H1 (cell line): ENCODE results near the gene TBC1D10A. TPM values are rescaled to one million over a fixed set of nuclear protein-coding genes. Genes with fewer than 3 reads are reported as not detected.

Source experiments
- CTCF ChIA-PET: fragments of 300-600 bp; sonication (Branson Sonifier 250); formaldehyde crosslinking; loops from one replicate; lab custom pipeline; 2021; ENCODE audit not compliant: partially characterized antibody; lab: Charles Lee
- POLR2A ChIA-PET: fragments of 300-600 bp; sonication (Branson Sonifier 250); formaldehyde crosslinking; loops from one replicate; lab custom pipeline; 2021; ENCODE audit warnings: inconsistent platforms; ENCODE audit not compliant: partially characterized antibody; lab: Charles Lee
- DNase-seq, 2 experiments: peaks; one replicate each; pipeline versions ENCODE4 v3.0.0 to v3.0.0-alpha.2; 2010 to 2022; ENCODE audit warnings: low spot score in 2 of 2, low read depth in 1 of 2, mixed read lengths in 1 of 2
- FAIRE-seq: peaks from 2 replicates; lab custom pipeline; 2011; peaks lifted over from hg19 to GRCh38; lab: Jason Lieb, UNC
- H2AFZ ChIP-seq: 2 replicates; pipeline ENCODE4 v1.8.1; 2012; ENCODE audit warnings: low read length, inconsistent platforms
- H2AK5ac ChIP-seq: 2 replicates; pipeline ENCODE4 v1.6.1; 2013; ENCODE audit warnings: low read depth, low read length
- H2BK120ac ChIP-seq: replicated peaks from 2 replicates; pipeline ENCODE3; 2013; ENCODE audit warnings: low read depth, low read length, inconsistent platforms
- H2BK12ac ChIP-seq: 2 replicates; pipeline ENCODE4 v1.6.1; 2013; ENCODE audit warnings: low read depth, low read length
- H2BK15ac ChIP-seq: 2 replicates; pipeline ENCODE4 v1.6.1; 2013; ENCODE audit warnings: low read length
- H2BK20ac ChIP-seq: 2 replicates; pipeline ENCODE4 v1.6.1; 2013; ENCODE audit warnings: low read length
- H2BK5ac ChIP-seq: 2 replicates; pipeline ENCODE4 v1.6.1; 2013; ENCODE audit warnings: low read depth, low read length
- H3K14ac ChIP-seq: 2 replicates; pipeline ENCODE4 v1.6.1; 2013; ENCODE audit warnings: inconsistent platforms; ENCODE audit not compliant: insufficient read length
- H3K18ac ChIP-seq: 2 replicates; pipeline ENCODE4 v1.6.1; 2013; ENCODE audit warnings: low read length; ENCODE audit errors: extremely low read depth
- H3K23ac ChIP-seq: 2 replicates; pipeline ENCODE4 v1.6.1; 2013; ENCODE audit warnings: inconsistent platforms; ENCODE audit not compliant: insufficient read length
- H3K23me2 ChIP-seq: 2 replicates; pipeline ENCODE4 v1.6.1; 2013; ENCODE audit warnings: low read depth, low read length
- H3K27ac ChIP-seq: 2 replicates; pipeline ENCODE4 v1.6.1; 2011; ENCODE audit warnings: low read depth, low read length, inconsistent platforms
- H3K27me3 ChIP-seq, 4 experiments: replicated peaks in 1 of 4; 1 replicate in 1 of 4; 2 replicates in 3 of 4; pipeline versions ENCODE4 v1.6.1 to v1.8.1; 2011 to 2013; ENCODE audit warnings: low read length in 3 of 4, mild to moderate bottlenecking in 3 of 4, inconsistent platforms in 2 of 4, mixed read lengths in 2 of 4, moderate library complexity in 1 of 4; ENCODE audit not compliant: control insufficient read depth in 3 of 4, insufficient read depth in 3 of 4; ENCODE audit errors: extremely low read depth in 1 of 4
- H3K36me3 ChIP-seq, 4 experiments: 2 replicates each; pipeline versions ENCODE4 v1.6.1 to v1.8.1; 2011 to 2013; ENCODE audit warnings: mild to moderate bottlenecking in 4 of 4, low read length in 3 of 4, moderate library complexity in 2 of 4, control low read depth in 1 of 4, inconsistent platforms in 1 of 4; ENCODE audit not compliant: insufficient read depth in 4 of 4, control insufficient read depth in 2 of 4
- H3K4ac ChIP-seq: replicated peaks from 2 replicates; pipeline ENCODE3; 2013; ENCODE audit warnings: low read length, low read depth, mixed read lengths, inconsistent platforms; ENCODE audit not compliant: insufficient read length
- H3K4me1 ChIP-seq, 4 experiments: replicated peaks in 1 of 4; 1 replicate in 1 of 4; 2 replicates in 3 of 4; pipeline versions ENCODE4 v1.6.1 to v1.8.1; 2011 to 2013; ENCODE audit warnings: low read length in 3 of 4, inconsistent platforms in 2 of 4, mixed read lengths in 1 of 4; ENCODE audit not compliant: insufficient read depth in 4 of 4, control insufficient read depth in 3 of 4
- H3K4me2 ChIP-seq, 2 experiments: 2 replicates each; pipeline versions ENCODE4 v1.6.1 to v1.8.1; 2011 to 2013; ENCODE audit warnings: low read depth in 2 of 2, low read length in 2 of 2, control low read depth in 1 of 2, inconsistent platforms in 1 of 2, mild to moderate bottlenecking in 1 of 2; ENCODE audit not compliant: insufficient read depth in 1 of 2
- H3K4me3 ChIP-seq, 4 experiments: fragments of 200-600, 300-600 bp in 1 of 4; sonication (generic), shearing (Covaris generic), sonication (Bioruptor Twin) in 1 of 4; 2 replicates each; pipeline versions ENCODE4 v1.5.1 to v1.8.1; 2011 to 2016; ENCODE audit warnings: low read length in 4 of 4, low read depth in 3 of 4, control low read depth in 2 of 4, inconsistent platforms in 2 of 4, mild to moderate bottlenecking in 2 of 4, mixed read lengths in 1 of 4, moderate library complexity in 1 of 4; ENCODE audit not compliant: insufficient read depth in 2 of 4; ENCODE audit errors: extremely low read depth in 1 of 4
- H3K56ac ChIP-seq: replicated peaks from 2 replicates; pipeline ENCODE3; 2013; ENCODE audit warnings: low read depth, mild to moderate bottlenecking, mixed read lengths, low read length, inconsistent platforms; ENCODE audit not compliant: insufficient read length
- H3K79me1 ChIP-seq: 2 replicates; pipeline ENCODE4 v1.6.1; 2013; ENCODE audit warnings: low read depth, low read length, control low read depth
- H3K79me2 ChIP-seq, 2 experiments: 2 replicates each; pipeline versions ENCODE4 v1.6.1 to v1.8.1; 2012 to 2013; ENCODE audit warnings: low read length in 2 of 2, mild to moderate bottlenecking in 2 of 2, inconsistent platforms in 1 of 2; ENCODE audit not compliant: insufficient read depth in 2 of 2, control insufficient read depth in 1 of 2
- H3K9ac ChIP-seq, 4 experiments: replicated peaks in 1 of 4; 1 replicate in 1 of 4; 2 replicates in 3 of 4; pipeline versions ENCODE4 v1.6.1 to v1.8.1; 2011 to 2013; ENCODE audit warnings: low read depth in 3 of 4, low read length in 3 of 4, control low read depth in 2 of 4, mild to moderate bottlenecking in 2 of 4, moderate library complexity in 2 of 4, inconsistent platforms in 1 of 4; ENCODE audit errors: extremely low read depth in 1 of 4
- H3K9me3 ChIP-seq, 2 experiments: 2 replicates each; pipeline versions ENCODE4 v1.6.1 to v1.8.1; 2012 to 2013; ENCODE audit warnings: mild to moderate bottlenecking in 2 of 2, moderate library complexity in 2 of 2, control low read depth in 1 of 2, inconsistent platforms in 1 of 2, low read depth in 1 of 2, low read length in 1 of 2, mixed read lengths in 1 of 2; ENCODE audit not compliant: insufficient read depth in 2 of 2
- H4K20me1 ChIP-seq, 2 experiments: replicated peaks in 1 of 2; 2 replicates each; pipeline versions ENCODE3 to v1.8.1; 2011 to 2013; ENCODE audit warnings: inconsistent platforms in 2 of 2, low read length in 2 of 2, mild to moderate bottlenecking in 1 of 2; ENCODE audit not compliant: insufficient read depth in 2 of 2, control insufficient read depth in 1 of 2
- H4K5ac ChIP-seq: 2 replicates; pipeline ENCODE4 v1.6.1; 2013; ENCODE audit warnings: low read length, low read depth, mixed read lengths, inconsistent platforms; ENCODE audit not compliant: insufficient read length
- H4K8ac ChIP-seq: 2 replicates; pipeline ENCODE4 v1.8.0; 2013; ENCODE audit warnings: mild to moderate bottlenecking, moderate library complexity, low read length, inconsistent platforms; ENCODE audit not compliant: insufficient read depth; ENCODE audit errors: extremely low read depth
- H4K91ac ChIP-seq: replicated peaks from 2 replicates; pipeline ENCODE3; 2013; ENCODE audit warnings: low read length, mixed read lengths, inconsistent platforms; ENCODE audit not compliant: insufficient read length
- EZH2 ChIP-seq: fragments of 200-600 bp; sonication (generic); IDR thresholded peaks from 2 replicates; pipeline ENCODE4 v1.7.1; 2012; ENCODE audit warnings: low read depth, mild to moderate bottlenecking, moderate library complexity, low read length, inconsistent platforms; ENCODE audit not compliant: severe bottlenecking
- NANOG ChIP-seq: IDR thresholded peaks from 2 replicates; pipeline ENCODE4 v1.6.1; 2011; ENCODE audit warnings: low read length, low read depth, mild to moderate bottlenecking, inconsistent platforms; ENCODE audit not compliant: insufficient read depth, poor library complexity, severe bottlenecking
- NRF1 ChIP-seq: IDR thresholded peaks from 2 replicates; pipeline ENCODE4 v1.6.1; 2011; ENCODE audit warnings: mild to moderate bottlenecking, low read depth, low read length, improper control_type of control experiment
- POU5F1 ChIP-seq: IDR thresholded peaks from 2 replicates; pipeline ENCODE4 v1.6.1; 2011; ENCODE audit warnings: low read depth, mild to moderate bottlenecking, low read length, moderate library complexity
- RNF2 ChIP-seq: fragments of 200-900, 300-1000 bp; sonication (generic); IDR thresholded peaks from 2 replicates; pipeline ENCODE4 v1.7.1; 2016; ENCODE audit warnings: borderline replicate concordance, low read depth, mild to moderate bottlenecking, antibody characterized with exemption, low read length; ENCODE audit not compliant: poor library complexity, severe bottlenecking; ENCODE audit errors: missing control alignments
- SAP30 ChIP-seq: fragments of 300-600 bp; sonication (generic); IDR thresholded peaks from 2 replicates; pipeline ENCODE4 v1.7.1; 2012; ENCODE audit warnings: low read length, moderate library complexity, mild to moderate bottlenecking, inconsistent platforms; ENCODE audit not compliant: insufficient read depth, insufficient replicate concordance
- SP2 ChIP-seq: IDR thresholded peaks from 2 replicates; pipeline ENCODE4 v1.6.1; 2012; ENCODE audit warnings: mild to moderate bottlenecking, low read length, inconsistent platforms
- SP4 ChIP-seq: IDR thresholded peaks from 2 replicates; pipeline ENCODE4 v1.6.1; 2012; ENCODE audit warnings: low read length, inconsistent platforms
- ZNF274 ChIP-seq: IDR thresholded peaks from 2 replicates; pipeline ENCODE4 v1.7.0; 2012; ENCODE audit warnings: low read length, borderline replicate concordance; ENCODE audit errors: extremely low read depth
- WGBS, 2 experiments: shearing (Covaris generic) in 1 of 2; methylation state at CpG; one replicate each; pipeline versions ENCODE4 v1.1.6 to v1.1.7; 2013 to 2015; ENCODE audit warnings: low lambda C conversion rate in 2 of 2, mixed read lengths in 2 of 2, inconsistent platforms in 1 of 2, low coverage in 1 of 2, missing lambda C conversion rate in 1 of 2; ENCODE audit not compliant: insufficient replicate concordance in 2 of 2, insufficient coverage in 1 of 2, insufficient read length in 1 of 2; ENCODE audit errors: extremely low coverage in 1 of 2, missing lambda C conversion rate in 1 of 2; 5-methylcytosine and 5-hydroxymethylcytosine counted together
- polyA plus RNA-seq, 7 experiments: library from polyadenylated mRNA; depleted of rRNA in 3 of 7; stranded (reverse) in 5 of 7; unstranded in 2 of 7; fragments of >200 nt in 5 of 7; fragments of 200-250 nt in 2 of 7; gene quantifications; 1 replicate in 5 of 7; 2 replicates in 1 of 7; 4 replicates in 1 of 7; pipeline versions ENCODE4 v1.2.1 to v1.2.3, GENCODE V29; 2011 to 2013; ENCODE audit warnings: missing spikeins in 2 of 7, mixed read lengths in 2 of 7
- total RNA-seq: library from RNA; stranded (reverse); fragmentation: NEBNext Ultra II Directional; extraction: Animal tissue kit (Norgen Biotek cat#: 25700); gene quantifications from 2 replicates; pipeline ENCODE4 v1.2.1, GENCODE V29; 2021
- TF ChIP-seq, protein P1 (sequence below): IDR thresholded peaks from 2 replicates; pipeline ENCODE4 v1.6.1; 2011; ENCODE audit warnings: low read depth, mild to moderate bottlenecking, low read length; ENCODE audit not compliant: insufficient read depth
- TF ChIP-seq, protein P2 (sequence below): IDR thresholded peaks from 2 replicates; pipeline ENCODE4 v1.6.1; 2012; ENCODE audit warnings: low read length, inconsistent platforms

The TBC1D10A gene
- total and polyA plus RNA-seq, 2 of the 8 experiments (the other 6 are each of a cell fraction or from before 2014, with no cell fraction given): 5.4 to 7.0 TPM

DNA sequence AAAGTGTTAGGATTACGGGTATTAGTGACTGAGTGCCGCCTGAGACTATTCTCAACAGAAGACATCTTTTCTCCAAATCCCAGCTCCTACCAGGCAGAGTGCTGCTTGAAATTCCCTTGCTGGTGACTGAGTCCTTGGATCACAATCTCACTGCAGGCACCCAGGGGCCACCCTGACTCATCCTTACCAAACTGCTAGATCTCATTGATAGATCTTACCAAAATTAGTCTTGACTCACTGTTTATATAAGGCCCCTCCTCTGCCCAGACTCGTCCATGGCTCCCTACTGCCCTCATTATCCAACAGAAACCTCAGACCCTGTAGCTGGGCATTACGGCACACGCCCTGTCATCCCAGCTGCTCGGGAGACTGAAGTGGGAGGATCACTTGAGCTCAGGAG, 14.7 kb downstream of the TBC1D10A start:
- Histone ChIP-seq H3K23me2 (no peaks in the 10 kb centered on the region), H3K4me3 (no peak overlapping the region), H3K14ac (no peak overlapping the region), H2BK15ac (no peak overlapping the region), H2AFZ (no peak overlapping the region), H3K79me1 (0 out of 2 replicates have a peak, but pooled peaks cover 2% of the 10 kb centered on the region), H3K4ac (no peak overlapping the region), H3K18ac (no peak overlapping the region), H3K4me1 (peaks cover 0 to 5% (median 1%) of the 10 kb centered on the region in 4 experiments; a peak in 3 of 7 replicates), H3K27ac (no peak overlapping the region), H3K9me3 (no peaks in the 10 kb centered on the region), H4K5ac (no peak overlapping the region), H3K9ac (no peak overlapping the region), H4K8ac (no peak overlapping the region), H3K79me2 (no peaks in the 10 kb centered on the region), H3K56ac (no peak overlapping the region), H2BK120ac (no peak overlapping the region), H2BK5ac (no peak overlapping the region), H4K91ac (no peak overlapping the region), H2BK12ac (no peak overlapping the region), H3K36me3 (no peaks in the 10 kb centered on the region), H3K4me2 (no peak overlapping the region), H2AK5ac (no peak overlapping the region), H4K20me1 (peaks cover 0 to 2% of the 10 kb centered on the region in 2 experiments), H2BK20ac (no peak overlapping the region), H3K23ac (no peak overlapping the region), H3K27me3 (no peaks in the 10 kb centered on the region)
- WGBS, 2 experiments: 90% methylated on average over 6 of the region's 6 CpGs; no CpG with 5 or more reads in 1 of the 2 experiments
- ChIA-PET POLR2A (interaction anchor here (1.0 to 1.2 kb wide), 2 partner anchors 18 to 45 kb away, joined by 3 to 4 read pairs; partner anchors contain the start of genes CCDC157 and SF3A1), CTCF (interaction anchor here (1.1 to 1.3 kb wide), 2 partner anchors 12 to 24 kb away, joined by 3 to 5 read pairs; no protein-coding TSS in a partner anchor)
- no peak for FAIRE-seq
- TF ChIP-seq NANOG (no peak), SP4 (no peak), RNF2 (no peak), ZNF274 (no peak), POU5F1 (no peak), SP2 (no peak), EZH2 (no peak), SAP30 (no peak), NRF1 (no peak)
- TF ChIP-seq, protein P1, sequence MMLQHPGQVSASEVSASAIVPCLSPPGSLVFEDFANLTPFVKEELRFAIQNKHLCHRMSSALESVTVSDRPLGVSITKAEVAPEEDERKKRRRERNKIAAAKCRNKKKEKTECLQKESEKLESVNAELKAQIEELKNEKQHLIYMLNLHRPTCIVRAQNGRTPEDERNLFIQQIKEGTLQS: no peak
- TF ChIP-seq, protein P2, sequence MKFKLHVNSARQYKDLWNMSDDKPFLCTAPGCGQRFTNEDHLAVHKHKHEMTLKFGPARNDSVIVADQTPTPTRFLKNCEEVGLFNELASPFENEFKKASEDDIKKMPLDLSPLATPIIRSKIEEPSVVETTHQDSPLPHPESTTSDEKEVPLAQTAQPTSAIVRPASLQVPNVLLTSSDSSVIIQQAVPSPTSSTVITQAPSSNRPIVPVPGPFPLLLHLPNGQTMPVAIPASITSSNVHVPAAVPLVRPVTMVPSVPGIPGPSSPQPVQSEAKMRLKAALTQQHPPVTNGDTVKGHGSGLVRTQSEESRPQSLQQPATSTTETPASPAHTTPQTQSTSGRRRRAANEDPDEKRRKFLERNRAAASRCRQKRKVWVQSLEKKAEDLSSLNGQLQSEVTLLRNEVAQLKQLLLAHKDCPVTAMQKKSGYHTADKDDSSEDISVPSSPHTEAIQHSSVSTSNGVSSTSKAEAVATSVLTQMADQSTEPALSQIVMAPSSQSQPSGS: no peak
- no peak for DNase-seq
